ENCODE data around the gene CRISP2. TPM values are rescaled to one million over a fixed set of nuclear protein-coding genes. Genes with fewer than 3 reads are reported as not detected.

Gene CRISP2
- total RNA-seq, 1 donor from 2014 or later, result not detected

GRCh38 chr6:49648036-49648435 lies 65.3 kb downstream of the CRISP2 start:
- TF ChIP-seq CTCF (IDR thresholded peaks at IDR 0.05; ENCODE audit: unreplicated experiment), result no peak
- Mint-ChIP-seq H3K4me1 (ENCODE audit: low read depth) (no peaks in the 10 kb centered on the region), H3K4me3 (ENCODE audit: low read depth) (no peak overlapping the region), H3K36me3 (ENCODE audit: insufficient read depth) (no peaks in the 10 kb centered on the region), H3K9me3 (ENCODE audit: low read depth) (no peaks in the 10 kb centered on the region), H3K27ac (no peak overlapping the region), H3K27me3 (no peaks in the 10 kb centered on the region)
- DNase-seq (ENCODE audit: low spot score, unreplicated experiment), result no peak

- Mint-ChIP-seq H3K27ac (no peak overlapping the region), H3K9me3 (ENCODE audit: low read depth) (no peaks in the 10 kb centered on the region), H3K4me3 (ENCODE audit: low read depth) (no peak overlapping the region), H3K27me3 (no peaks in the 10 kb centered on the region), H3K36me3 (ENCODE audit: insufficient read depth) (no peaks in the 10 kb centered on the region), H3K4me1 (ENCODE audit: low read depth) (no peaks in the 10 kb centered on the region)
- no peak for TF ChIP-seq CTCF (IDR thresholded peaks at IDR 0.05; ENCODE audit: unreplicated experiment)
- no peak for DNase-seq (ENCODE audit: low spot score, unreplicated experiment)
Observed at GRCh38 chr6:49647476-49647875, 65.9 kb downstream of the CRISP2 start.

- no peak for DNase-seq (ENCODE audit: low spot score, unreplicated experiment)
- no peaks in the 10 kb centered on the region for H3K36me3 Mint-ChIP-seq (ENCODE audit: insufficient read depth)
- no peak for TF ChIP-seq CTCF (IDR thresholded peaks at IDR 0.05; ENCODE audit: unreplicated experiment)
- no peaks in the 10 kb centered on the region for H3K27me3 Mint-ChIP-seq
- no peak overlapping the region for H3K27ac Mint-ChIP-seq
- H3K4me1 Mint-ChIP-seq (ENCODE audit: low read depth), result no peaks in the 10 kb centered on the region
- H3K4me3 Mint-ChIP-seq (ENCODE audit: low read depth), result no peak overlapping the region
- H3K9me3 Mint-ChIP-seq (ENCODE audit: low read depth), result no peaks in the 10 kb centered on the region
Observed at GRCh38 chr6:49646942-49647341, 66.4 kb downstream of the CRISP2 start.

GRCh38 chr6:49646130-49646824 lies 67.1 kb downstream of the CRISP2 start:
- Mint-ChIP-seq H3K4me1 (ENCODE audit: low read depth) (no peaks in the 10 kb centered on the region), H3K4me3 (ENCODE audit: low read depth) (no peak overlapping the region), H3K27ac (no peak overlapping the region), H3K27me3 (no peaks in the 10 kb centered on the region), H3K9me3 (ENCODE audit: low read depth) (no peaks in the 10 kb centered on the region), H3K36me3 (ENCODE audit: insufficient read depth) (no peaks in the 10 kb centered on the region)
- no peak for DNase-seq (ENCODE audit: low spot score, unreplicated experiment)
- TF ChIP-seq CTCF (IDR thresholded peaks at IDR 0.05; ENCODE audit: unreplicated experiment), result no peak

GRCh38 chr6:49645139-49645538 lies 68.2 kb downstream of the CRISP2 start:
- Mint-ChIP-seq H3K36me3 (ENCODE audit: insufficient read depth) (no peaks in the 10 kb centered on the region), H3K9me3 (ENCODE audit: low read depth) (no peaks in the 10 kb centered on the region), H3K27me3 (no peaks in the 10 kb centered on the region), H3K4me1 (ENCODE audit: low read depth) (no peaks in the 10 kb centered on the region), H3K27ac (no peak overlapping the region), H3K4me3 (ENCODE audit: low read depth) (no peak overlapping the region)
- DNase-seq (ENCODE audit: low spot score, unreplicated experiment), result no peak
- TF ChIP-seq CTCF (IDR thresholded peaks at IDR 0.05; ENCODE audit: unreplicated experiment), result no peak

Other genes starting within 250 kb of the CRISP2 start
- gene GLYATL3, start 213.6 kb downstream of the CRISP2 start, total RNA-seq, result not detected in 2 replicates
- 9.4 and 12.3 TPM in 2 replicates for gene C6orf141, start 162.9 kb downstream of the CRISP2 start, total RNA-seq
- gene RHAG, start 76.7 kb downstream of the CRISP2 start, total RNA-seq, result not detected in 2 replicates
- gene CRISP3, start 30.8 kb upstream of the CRISP2 start, total RNA-seq, result not detected in 2 replicates
- gene PGK2, start 73.7 kb upstream of the CRISP2 start, total RNA-seq, result not detected in 2 replicates
- not detected in 2 replicates for gene CRISP1, start 153.0 kb upstream of the CRISP2 start, total RNA-seq

Data from progenitor cell of endocrine pancreas (in vitro differentiated cells).